Esophagus squamous epithelium (tissue), 4 donors: ENCODE measurements around the gene MCC.

ENCODE experiments used
- POLR2A ChIP-seq, 4 donors: fragments of 450-650 bp; IDR thresholded peaks; one replicate each; pipeline ENCODE4 v1.6.1; 2017; ENCODE audit warnings: antibody characterized with exemption in 4 of 4, mild to moderate bottlenecking in 4 of 4, moderate library complexity in 3 of 4
- TF ChIP-seq, protein P1 (sequence below), 6 experiments: fragments of 450-650 bp in 4 of 6; fragments of 200-600 bp in 2 of 6; sonication (generic) in 2 of 6; IDR thresholded peaks; one replicate each; pipeline ENCODE4 v1.5.1; 2016 to 2019; ENCODE audit warnings: antibody characterized with exemption in 6 of 6, mild to moderate bottlenecking in 4 of 6, moderate library complexity in 4 of 6

DNA sequence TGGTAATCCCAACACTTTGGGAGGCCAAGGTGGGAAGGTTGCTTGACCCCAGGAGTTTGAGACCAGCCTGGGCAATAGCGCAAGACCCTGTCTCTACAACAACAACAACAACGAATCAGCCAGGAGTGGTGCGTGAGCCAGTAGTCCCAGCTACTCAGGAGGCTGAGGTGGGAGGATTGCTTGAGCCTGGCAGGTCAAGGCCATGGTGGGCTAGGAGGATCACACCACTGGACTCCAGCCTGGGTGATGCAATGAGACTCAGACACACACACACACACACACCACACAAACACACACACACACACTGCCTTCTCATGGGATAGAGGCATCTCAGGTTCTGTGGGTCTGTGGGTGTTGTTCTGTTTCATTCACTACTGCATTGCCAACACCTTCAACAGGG lies 396.6 kb downstream of the MCC start:
- TF ChIP-seq, protein P1, sequence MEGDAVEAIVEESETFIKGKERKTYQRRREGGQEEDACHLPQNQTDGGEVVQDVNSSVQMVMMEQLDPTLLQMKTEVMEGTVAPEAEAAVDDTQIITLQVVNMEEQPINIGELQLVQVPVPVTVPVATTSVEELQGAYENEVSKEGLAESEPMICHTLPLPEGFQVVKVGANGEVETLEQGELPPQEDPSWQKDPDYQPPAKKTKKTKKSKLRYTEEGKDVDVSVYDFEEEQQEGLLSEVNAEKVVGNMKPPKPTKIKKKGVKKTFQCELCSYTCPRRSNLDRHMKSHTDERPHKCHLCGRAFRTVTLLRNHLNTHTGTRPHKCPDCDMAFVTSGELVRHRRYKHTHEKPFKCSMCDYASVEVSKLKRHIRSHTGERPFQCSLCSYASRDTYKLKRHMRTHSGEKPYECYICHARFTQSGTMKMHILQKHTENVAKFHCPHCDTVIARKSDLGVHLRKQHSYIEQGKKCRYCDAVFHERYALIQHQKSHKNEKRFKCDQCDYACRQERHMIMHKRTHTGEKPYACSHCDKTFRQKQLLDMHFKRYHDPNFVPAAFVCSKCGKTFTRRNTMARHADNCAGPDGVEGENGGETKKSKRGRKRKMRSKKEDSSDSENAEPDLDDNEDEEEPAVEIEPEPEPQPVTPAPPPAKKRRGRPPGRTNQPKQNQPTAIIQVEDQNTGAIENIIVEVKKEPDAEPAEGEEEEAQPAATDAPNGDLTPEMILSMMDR (IDR thresholded peaks at IDR 0.05): no peak
- TF ChIP-seq POLR2A (IDR thresholded peaks at IDR 0.05): no peak
